Effector memory CD8-positive, alpha-beta T cell (primary cell): Measurements from ENCODE around the gene CALB2.

Experiments
- ATAC-seq: fragments of 150-1000 bp; cut with Tn5 transposase; replicated peaks from 2 replicates; pipeline ENCODE4 v1.10.0; 2021; ENCODE audit warnings: mild to moderate bottlenecking, moderate library complexity
- DNase-seq, 3 experiments: peaks; one replicate each; pipeline ENCODE4 v3.0.0; 2021
- H3K27ac Mint-ChIP-seq, 2 donors: one replicate each; pipeline ENCODE4 v1.8.0; 2022; ENCODE audit warnings: mild to moderate bottlenecking in 2 of 2, mixed read lengths in 2 of 2, moderate library complexity in 2 of 2
- H3K27me3 Mint-ChIP-seq, 2 donors: one replicate each; pipeline ENCODE4 v1.8.0; 2022; ENCODE audit warnings: mixed read lengths in 2 of 2
- H3K36me3 Mint-ChIP-seq: one replicate; pipeline ENCODE4 v1.8.0; 2022; ENCODE audit warnings: mild to moderate bottlenecking, moderate library complexity, mixed read lengths; ENCODE audit not compliant: insufficient read depth
- H3K4me1 Mint-ChIP-seq, 2 donors: one replicate each; pipeline ENCODE4 v1.8.0; 2022; ENCODE audit warnings: low read depth in 2 of 2, mixed read lengths in 2 of 2
- H3K4me3 Mint-ChIP-seq, 2 donors: one replicate each; pipeline ENCODE4 v1.8.0; 2022; ENCODE audit warnings: mild to moderate bottlenecking in 2 of 2, mixed read lengths in 2 of 2, moderate library complexity in 2 of 2
- H3K9me3 Mint-ChIP-seq, 2 donors: one replicate each; pipeline ENCODE4 v1.8.0; 2022; ENCODE audit warnings: mixed read lengths in 2 of 2

The CALB2 gene

DNA sequence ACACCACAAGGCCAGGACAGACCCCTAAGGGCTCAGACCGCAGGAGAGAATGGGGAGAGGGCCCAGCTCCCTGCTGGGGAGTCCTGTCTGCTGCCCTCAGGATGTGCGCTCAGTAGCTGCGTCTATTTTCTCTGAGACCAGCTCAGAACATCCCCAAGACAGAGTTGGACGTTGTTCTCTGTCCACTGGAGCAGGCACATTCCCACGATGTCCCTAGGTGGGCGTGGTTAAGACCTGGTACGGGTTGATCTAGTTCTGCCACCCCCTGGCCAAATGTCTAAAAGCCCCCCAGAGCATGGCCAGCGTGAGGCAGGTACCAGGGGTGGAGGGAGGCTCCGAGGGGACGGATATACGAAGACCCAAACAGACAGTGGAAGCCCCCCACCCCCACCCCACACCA lies 842 bp upstream of the CALB2 start:
- Mint-ChIP-seq H3K27ac (no peak overlapping the region), H3K4me3 (no peak overlapping the region), H3K9me3 (no peaks in the 10 kb centered on the region), H3K36me3 (no peaks in the 10 kb centered on the region), H3K4me1 (no peaks in the 10 kb centered on the region), H3K27me3 (peaks cover 45 to 73% of the 10 kb centered on the region in 2 donors)
- ATAC-seq = no peak
- no peak for DNase-seq

DNA sequence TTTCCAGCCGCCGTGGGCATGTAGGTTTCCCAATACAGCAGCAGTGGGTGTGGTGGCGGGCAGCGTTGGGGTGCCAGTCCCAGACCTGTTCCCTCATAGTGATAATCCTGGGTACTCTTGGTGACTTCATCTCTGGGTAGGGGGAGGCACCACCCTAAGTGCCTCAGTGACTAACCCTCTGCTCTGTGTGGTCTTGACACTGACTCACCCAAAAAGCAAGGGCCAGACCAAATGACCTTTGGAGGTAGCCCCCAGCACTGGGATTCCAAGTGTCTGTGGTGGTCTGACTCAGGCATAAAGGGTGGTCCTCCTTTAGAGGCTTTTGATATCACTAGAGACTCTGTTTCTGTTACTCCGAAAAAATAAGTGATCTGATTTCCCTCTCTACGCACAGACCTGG lies 908 bp downstream of the CALB2 start:
- DNase-seq (no peak), ATAC-seq (no peak)
- no peaks in the 10 kb centered on the region for H3K36me3 Mint-ChIP-seq
- H3K27ac Mint-ChIP-seq = no peak overlapping the region
- peaks cover 46 to 66% of the 10 kb centered on the region in 2 donors for H3K27me3 Mint-ChIP-seq
- no peaks in the 10 kb centered on the region for H3K9me3 Mint-ChIP-seq
- no peak overlapping the region for H3K4me3 Mint-ChIP-seq
- H3K4me1 Mint-ChIP-seq = no peaks in the 10 kb centered on the region

DNA sequence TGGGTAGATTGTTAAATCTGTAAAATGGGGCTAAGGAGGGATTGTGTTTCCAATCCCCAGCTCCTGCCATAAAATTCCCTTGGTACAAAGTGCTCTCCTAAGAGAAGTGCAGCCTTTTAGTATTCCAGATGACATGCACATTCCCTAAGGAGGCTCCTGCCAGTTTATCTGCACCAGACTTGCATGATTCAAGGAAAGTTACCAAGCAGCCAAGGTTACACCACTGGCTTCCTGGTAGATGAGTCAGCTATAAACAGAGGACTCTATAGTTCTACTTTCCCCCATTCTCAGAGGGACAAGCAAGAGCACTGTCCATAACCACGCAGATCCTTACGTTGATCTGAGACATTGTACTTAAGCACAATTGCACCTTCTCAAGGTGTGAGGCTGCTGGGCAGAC lies 1.9 kb downstream of the CALB2 start:
- ATAC-seq (no peak), DNase-seq (no peak)
- Mint-ChIP-seq H3K36me3 (no peaks in the 10 kb centered on the region), H3K4me3 (no peak overlapping the region), H3K27me3 (peaks cover 42 to 71% of the 10 kb centered on the region in 2 donors), H3K9me3 (no peaks in the 10 kb centered on the region), H3K4me1 (no peaks in the 10 kb centered on the region), H3K27ac (no peak overlapping the region)

DNA sequence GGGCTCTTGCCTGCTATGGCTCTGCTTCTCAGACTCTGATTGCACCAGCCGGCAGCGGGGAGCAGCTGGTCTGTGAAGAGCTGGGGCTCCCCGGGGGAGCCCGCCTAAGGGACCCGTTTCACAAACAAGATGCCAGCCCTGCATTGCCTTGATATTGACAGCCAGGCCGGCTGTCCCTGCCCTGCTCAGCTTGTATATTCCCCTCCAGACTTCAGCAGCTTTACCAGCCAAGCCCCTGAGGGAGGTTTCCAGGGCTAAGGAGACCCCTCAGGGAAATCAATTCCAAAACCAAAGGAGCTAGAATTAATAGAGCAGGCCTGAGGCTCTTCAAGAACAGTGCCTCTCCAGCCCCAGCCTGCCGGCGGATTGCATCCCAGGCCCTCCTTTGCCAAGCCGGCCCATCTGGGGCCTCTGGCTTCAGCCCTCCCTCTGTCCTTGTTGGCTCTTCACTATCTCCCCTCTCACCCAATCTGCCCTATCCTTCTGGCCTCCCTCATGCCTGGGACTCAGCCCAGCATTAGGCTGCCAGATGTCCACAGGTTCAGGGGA lies 5.7 kb downstream of the CALB2 start:
- no peaks in the 10 kb centered on the region for H3K4me1 Mint-ChIP-seq
- H3K9me3 Mint-ChIP-seq = no peaks in the 10 kb centered on the region
- ATAC-seq = no peak
- no peak for DNase-seq
- H3K27ac Mint-ChIP-seq = no peak overlapping the region
- H3K27me3 Mint-ChIP-seq = peaks cover 49 to 70% of the 10 kb centered on the region in 2 donors
- H3K36me3 Mint-ChIP-seq = no peaks in the 10 kb centered on the region
- H3K4me3 Mint-ChIP-seq = no peak overlapping the region

DNA sequence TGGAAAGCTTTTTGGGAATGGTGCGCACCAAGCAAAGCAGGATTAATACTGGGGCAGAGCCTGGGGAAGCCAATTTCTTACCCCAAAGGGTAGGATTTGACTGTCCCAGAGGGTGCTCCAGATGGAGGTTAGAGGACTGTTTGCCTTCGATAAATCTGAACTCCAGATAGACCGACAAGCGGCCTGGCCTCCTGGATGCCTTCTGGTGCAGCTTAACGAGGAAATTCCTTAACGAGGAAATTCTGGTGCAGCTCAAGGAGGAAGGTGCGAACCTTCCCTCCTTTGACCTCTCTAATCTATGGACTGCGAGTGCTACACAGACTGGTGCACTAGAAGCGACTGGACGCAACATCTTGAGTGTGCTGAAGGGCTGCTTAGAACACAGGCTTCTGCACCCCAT lies 6.5 kb downstream of the CALB2 start:
- ATAC-seq = no peak
- Mint-ChIP-seq H3K27me3 (peaks cover 42 to 69% of the 10 kb centered on the region in 2 donors), H3K4me1 (no peaks in the 10 kb centered on the region), H3K9me3 (no peaks in the 10 kb centered on the region), H3K4me3 (no peak overlapping the region), H3K27ac (no peak overlapping the region), H3K36me3 (no peaks in the 10 kb centered on the region)
- DNase-seq = no peak

DNA sequence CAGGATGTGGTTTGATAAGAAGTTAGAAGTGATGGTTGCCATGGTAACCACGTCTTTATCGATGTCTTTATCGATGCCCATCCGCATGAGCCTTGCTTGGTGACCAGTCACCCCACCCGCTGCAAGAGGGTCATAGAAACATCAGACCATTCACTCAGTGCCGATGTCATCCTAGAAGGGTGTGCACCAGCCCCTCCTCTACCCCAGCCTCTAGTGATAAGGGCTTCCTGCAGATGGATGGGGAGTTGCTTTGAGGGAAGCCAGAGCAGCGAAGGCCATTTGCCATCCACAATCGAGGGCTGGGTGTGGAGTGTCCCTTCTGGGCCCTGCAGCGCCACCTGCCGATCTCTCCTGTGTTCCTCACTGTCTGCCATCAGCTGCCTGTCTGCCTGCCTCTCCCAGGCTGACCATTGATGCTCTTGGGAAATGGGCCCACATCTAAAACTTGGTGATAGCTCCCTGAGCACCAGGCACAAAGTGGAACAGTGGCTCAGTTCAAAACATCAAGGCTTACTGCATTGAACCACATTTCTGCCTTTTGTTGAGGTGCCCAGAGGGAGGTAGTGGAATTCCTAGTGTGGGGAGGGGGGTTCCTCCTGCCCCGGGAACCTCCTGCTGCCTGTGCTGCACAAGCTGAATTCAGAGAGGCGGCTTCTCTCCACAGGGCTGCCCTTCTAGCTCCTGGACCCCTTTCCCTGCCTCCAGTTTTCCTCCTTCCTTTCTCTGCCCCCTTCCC lies 8.9 kb downstream of the CALB2 start:
- Mint-ChIP-seq H3K27me3 (peaks cover 28 to 65% of the 10 kb centered on the region in 2 donors), H3K36me3 (no peaks in the 10 kb centered on the region), H3K4me1 (no peaks in the 10 kb centered on the region), H3K4me3 (no peak overlapping the region), H3K27ac (no peak overlapping the region), H3K9me3 (no peaks in the 10 kb centered on the region)
- DNase-seq (no peak), ATAC-seq (no peak)

DNA sequence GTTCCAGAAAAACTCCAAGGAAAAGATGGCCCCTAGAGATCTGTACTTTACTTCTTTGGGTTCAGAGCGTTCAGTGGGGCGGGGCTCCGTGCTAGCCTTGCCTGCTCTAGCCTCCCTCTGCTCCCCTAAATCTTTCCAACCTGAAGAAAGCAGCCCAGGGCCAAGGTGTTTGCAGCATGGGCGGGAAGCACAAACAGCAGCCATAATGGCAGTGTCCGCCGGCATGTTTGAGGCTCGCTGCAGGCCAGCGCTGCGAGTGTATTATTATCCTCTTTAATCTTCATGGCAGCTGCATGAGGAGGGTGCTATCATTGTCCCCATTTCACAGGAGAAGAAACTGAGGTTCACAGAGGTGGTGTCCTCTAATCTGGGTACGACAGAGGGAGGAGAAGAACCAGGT lies 10.4 kb downstream of the CALB2 start:
- DNase-seq (no peak), ATAC-seq (no peak)
- H3K27ac Mint-ChIP-seq = no peak overlapping the region
- no peaks in the 10 kb centered on the region for H3K4me1 Mint-ChIP-seq
- H3K4me3 Mint-ChIP-seq = no peak overlapping the region
- peaks cover 28 to 81% of the 10 kb centered on the region in 2 donors for H3K27me3 Mint-ChIP-seq
- no peaks in the 10 kb centered on the region for H3K9me3 Mint-ChIP-seq
- no peaks in the 10 kb centered on the region for H3K36me3 Mint-ChIP-seq

DNA sequence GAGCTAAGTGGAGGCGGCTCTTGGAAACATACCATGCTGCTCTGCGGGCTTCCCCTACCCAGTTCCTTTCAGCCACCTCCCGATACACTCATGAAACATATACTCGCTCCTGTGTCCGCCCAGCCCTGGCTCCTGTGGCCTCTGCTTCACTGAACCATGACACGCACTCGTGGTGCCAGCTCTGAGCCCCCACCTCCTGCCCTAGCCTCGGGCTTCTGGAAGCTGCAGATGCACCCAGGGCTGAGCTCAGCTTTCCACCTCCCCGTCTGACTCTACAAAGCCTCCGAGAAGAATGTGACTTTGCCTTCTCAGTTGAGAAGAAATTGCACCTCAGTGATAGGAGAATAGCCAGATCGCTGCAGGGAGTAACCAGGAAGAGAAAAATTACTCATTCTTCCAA lies 11.0 kb downstream of the CALB2 start:
- no peaks in the 10 kb centered on the region for H3K36me3 Mint-ChIP-seq
- no peak for DNase-seq
- no peak for ATAC-seq
- H3K4me3 Mint-ChIP-seq = no peak overlapping the region
- H3K27me3 Mint-ChIP-seq = peaks cover 24 to 81% of the 10 kb centered on the region in 2 donors
- H3K9me3 Mint-ChIP-seq = no peaks in the 10 kb centered on the region
- no peaks in the 10 kb centered on the region for H3K4me1 Mint-ChIP-seq
- H3K27ac Mint-ChIP-seq = no peak overlapping the region

DNA sequence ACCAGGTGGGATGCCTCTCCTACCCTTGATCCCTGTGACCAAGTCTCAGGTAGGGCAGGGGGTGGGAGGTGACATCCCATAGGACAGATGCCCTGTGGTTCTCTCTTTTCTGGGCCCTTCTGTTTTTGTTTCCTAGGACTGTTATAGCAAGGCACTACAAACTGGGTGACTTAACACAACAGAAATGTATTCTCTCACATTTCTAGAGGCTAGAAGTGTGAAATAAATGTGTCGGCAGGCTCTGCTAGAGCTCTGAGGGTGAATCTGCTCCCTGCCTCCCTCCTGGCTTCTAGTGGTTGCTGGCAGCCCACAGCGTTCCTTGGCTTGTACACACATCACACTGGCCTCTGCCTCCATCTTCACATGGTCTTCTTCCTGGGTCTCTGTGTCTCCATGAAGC lies 12.7 kb downstream of the CALB2 start:
- H3K27ac Mint-ChIP-seq = no peak overlapping the region
- ATAC-seq = no peak
- no peak overlapping the region for H3K4me3 Mint-ChIP-seq
- peaks cover 23 to 88% of the 10 kb centered on the region in 2 donors for H3K27me3 Mint-ChIP-seq
- no peaks in the 10 kb centered on the region for H3K4me1 Mint-ChIP-seq
- no peaks in the 10 kb centered on the region for H3K36me3 Mint-ChIP-seq
- no peak for DNase-seq
- peaks cover 0 to 2% of the 10 kb centered on the region in 2 donors for H3K9me3 Mint-ChIP-seq

DNA sequence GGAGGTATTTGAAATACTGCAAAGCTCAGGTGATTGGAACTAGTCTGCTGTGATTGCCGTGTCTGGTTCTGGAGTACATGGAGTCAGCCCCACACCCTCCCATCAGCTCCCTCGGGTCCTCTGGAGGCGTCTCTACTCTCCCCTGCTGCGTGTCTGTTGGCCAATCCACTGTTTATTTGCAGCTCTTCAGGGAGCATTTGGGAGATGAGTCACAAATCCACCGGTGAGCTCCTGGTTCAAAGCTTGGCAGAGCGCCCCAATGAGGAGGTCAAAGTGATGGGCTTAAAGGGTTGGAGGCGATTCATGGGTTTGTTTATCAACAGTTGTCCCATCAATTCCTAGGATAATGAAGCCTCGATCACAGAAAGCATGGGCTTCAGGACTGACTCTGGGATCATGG lies 14.6 kb downstream of the CALB2 start:
- H3K4me1 Mint-ChIP-seq = no peaks in the 10 kb centered on the region
- peaks cover 4 to 9% of the 10 kb centered on the region in 2 donors for H3K9me3 Mint-ChIP-seq
- H3K36me3 Mint-ChIP-seq = no peaks in the 10 kb centered on the region
- H3K4me3 Mint-ChIP-seq = no peak overlapping the region
- H3K27ac Mint-ChIP-seq = no peak overlapping the region
- ATAC-seq = no peak
- H3K27me3 Mint-ChIP-seq = peaks cover 28 to 93% of the 10 kb centered on the region in 2 donors
- DNase-seq = no peak

DNA sequence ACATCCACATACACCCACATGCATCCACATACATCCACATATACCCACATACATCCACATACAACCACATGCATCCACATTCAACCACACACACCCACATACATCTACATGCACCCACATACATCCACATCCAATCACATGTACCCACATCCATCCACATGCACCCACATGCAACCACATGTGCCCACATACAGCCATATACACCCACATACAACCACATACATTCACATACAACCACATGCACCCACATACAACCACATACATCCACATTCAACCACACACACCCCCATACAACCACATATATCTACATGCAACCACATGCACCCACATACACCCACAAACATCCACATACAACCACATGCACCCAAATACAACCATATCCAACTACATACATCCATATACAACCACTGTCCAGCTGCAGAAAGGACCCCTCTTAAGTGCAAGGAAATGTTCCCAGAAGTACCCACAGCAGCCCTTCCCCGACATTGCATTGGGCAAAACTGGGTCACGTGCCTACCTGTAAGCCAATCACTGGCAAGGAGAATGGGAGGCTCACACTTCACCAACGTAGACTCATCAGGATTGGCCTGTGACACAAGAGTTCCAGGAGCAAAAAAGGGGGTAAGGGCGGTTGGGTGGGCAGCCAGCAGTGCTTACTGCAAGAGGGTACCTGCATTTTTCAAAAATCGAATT lies 18.1 kb downstream of the CALB2 start:
- Mint-ChIP-seq H3K9me3 (peaks cover 4 to 9% of the 10 kb centered on the region in 2 donors), H3K27me3 (peaks cover 25 to 90% of the 10 kb centered on the region in 2 donors), H3K36me3 (no peaks in the 10 kb centered on the region), H3K4me1 (no peaks in the 10 kb centered on the region), H3K27ac (no peak overlapping the region), H3K4me3 (no peak overlapping the region)
- no peak for ATAC-seq
- DNase-seq = no peak

DNA sequence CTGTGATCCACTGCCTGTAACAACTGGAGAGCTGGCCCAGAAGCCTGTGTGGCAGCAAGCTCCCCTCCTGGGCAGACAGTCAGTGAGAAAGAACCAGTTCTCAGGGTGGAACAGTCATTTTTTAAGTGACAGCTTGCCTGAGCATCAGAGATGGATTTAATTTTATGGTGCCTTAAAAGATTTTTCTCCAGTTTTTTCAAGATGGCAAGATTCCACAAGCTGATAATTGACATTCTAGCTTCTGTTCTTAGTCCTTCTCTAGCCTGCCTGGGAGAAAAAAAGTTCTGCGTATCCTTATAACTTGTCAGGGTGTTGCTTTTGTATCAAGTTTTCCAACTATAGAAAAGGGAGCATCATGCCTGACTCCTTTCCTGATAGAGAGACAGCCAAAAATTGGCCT lies 21.2 kb downstream of the CALB2 start:
- no peak overlapping the region for H3K27ac Mint-ChIP-seq
- peaks cover 4 to 9% of the 10 kb centered on the region in 2 donors for H3K9me3 Mint-ChIP-seq
- peaks cover 21 to 61% of the 10 kb centered on the region in 2 donors for H3K27me3 Mint-ChIP-seq
- no peak for ATAC-seq
- H3K4me1 Mint-ChIP-seq = no peaks in the 10 kb centered on the region
- no peak for DNase-seq
- H3K4me3 Mint-ChIP-seq = no peak overlapping the region
- no peaks in the 10 kb centered on the region for H3K36me3 Mint-ChIP-seq

DNA sequence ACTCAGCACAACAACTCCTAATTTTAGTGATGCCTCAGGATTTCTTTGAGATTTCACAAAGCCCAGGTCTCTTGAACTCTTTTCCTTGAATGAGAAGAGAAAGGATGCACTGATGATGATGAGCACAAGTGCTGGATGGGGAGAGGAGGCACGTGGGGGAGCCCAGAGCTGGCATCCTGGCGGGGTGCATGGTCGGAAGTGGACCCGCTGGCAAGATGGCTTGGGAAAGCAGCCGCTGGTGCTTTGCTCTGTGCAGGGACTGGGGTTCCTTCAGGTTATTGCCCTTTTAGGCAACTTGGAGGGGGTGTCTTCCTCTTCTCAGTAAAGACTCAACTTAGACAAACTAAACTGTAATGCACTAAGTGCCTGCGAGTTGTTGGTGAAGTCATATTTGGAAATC lies 22.3 kb downstream of the CALB2 start:
- Mint-ChIP-seq H3K4me1 (no peaks in the 10 kb centered on the region), H3K27me3 (peaks cover 27 to 61% of the 10 kb centered on the region in 2 donors), H3K27ac (no peak overlapping the region), H3K4me3 (no peak overlapping the region), H3K9me3 (peaks cover 4 to 9% of the 10 kb centered on the region in 2 donors), H3K36me3 (no peaks in the 10 kb centered on the region)
- ATAC-seq = no peak
- no peak for DNase-seq
